GM18498 (cell line): ENCODE data around the gene INO80D.
"Not testable (repeated sequence)": the region's sequence is repeated elsewhere in the genome, so short reads cannot be mapped to it uniquely, and the experiment has no call there.

Source experiments
- ATAC-seq: cut with Tn5 transposase; IDR thresholded peaks from one replicate; pipeline ENCODE4 v1.9.1; 2021; ENCODE audit warnings: mild to moderate bottlenecking, moderate library complexity; ENCODE audit not compliant: unreplicated experiment

The INO80D gene

GRCh38 chr2:206085742-206086445 lies at the start of gene INO80D:
Gene INO80D (minus strand): TSS chr2:206086174. CDS start chr2:206063016, 23,158 bp downstream.
- peak; percentile 85 for ATAC-seq

- ATAC-seq: no peak
These were observed 41.7 kb upstream of the INO80D start for GRCh38 chr2:206127656-206128055.

GRCh38 chr2:206125901-206126300 lies 39.9 kb upstream of the INO80D start:
- ATAC-seq: no peak

GRCh38 chr2:206122569-206122968 lies 36.6 kb upstream of the INO80D start:
- ATAC-seq: not testable (repeated sequence)

- ATAC-seq: no peak
These were observed 30.3 kb upstream of the INO80D start for GRCh38 chr2:206116278-206116677.

- no peak for ATAC-seq
These were observed 29.1 kb upstream of the INO80D start for GRCh38 chr2:206115026-206115578.

- ATAC-seq: no peak
These were observed 27.0 kb upstream of the INO80D start for GRCh38 chr2:206112846-206113547.

- ATAC-seq: no peak
These were observed 26.1 kb upstream of the INO80D start for GRCh38 chr2:206112108-206112507.

GRCh38 chr2:206108713-206109112 lies 22.7 kb upstream of the INO80D start:
- ATAC-seq: no peak

GRCh38 chr2:206105541-206105940 lies 19.6 kb upstream of the INO80D start:
- ATAC-seq: no peak

- no peak for ATAC-seq
These were observed 19.1 kb upstream of the INO80D start for GRCh38 chr2:206105038-206105437.

- ATAC-seq: not testable (repeated sequence)
These were observed 12.9 kb upstream of the INO80D start for GRCh38 chr2:206098872-206099271.

GRCh38 chr2:206098471-206098870 lies 12.5 kb upstream of the INO80D start:
- no peak for ATAC-seq

GRCh38 chr2:206096876-206097275 lies 10.9 kb upstream of the INO80D start:
- ATAC-seq: no peak

- ATAC-seq: no peak
These were observed 9.8 kb upstream of the INO80D start for GRCh38 chr2:206095536-206096332.

GRCh38 chr2:206092297-206092696 lies 6.3 kb upstream of the INO80D start:
- ATAC-seq: no peak

- no peak for ATAC-seq
These were observed 2.3 kb upstream of the INO80D start for GRCh38 chr2:206088248-206088647.

GRCh38 chr2:206086716-206087350 lies 859 bp upstream of the INO80D start:
- no peak for ATAC-seq

- ATAC-seq: peak; percentile 36
These were observed 868 bp downstream of the INO80D start for GRCh38 chr2:206084870-206085741.

GRCh38 chr2:206084439-206084869 lies 1.5 kb downstream of the INO80D start:
- ATAC-seq: no peak
